Measurements from ENCODE around the gene PPIF.

DNA sequence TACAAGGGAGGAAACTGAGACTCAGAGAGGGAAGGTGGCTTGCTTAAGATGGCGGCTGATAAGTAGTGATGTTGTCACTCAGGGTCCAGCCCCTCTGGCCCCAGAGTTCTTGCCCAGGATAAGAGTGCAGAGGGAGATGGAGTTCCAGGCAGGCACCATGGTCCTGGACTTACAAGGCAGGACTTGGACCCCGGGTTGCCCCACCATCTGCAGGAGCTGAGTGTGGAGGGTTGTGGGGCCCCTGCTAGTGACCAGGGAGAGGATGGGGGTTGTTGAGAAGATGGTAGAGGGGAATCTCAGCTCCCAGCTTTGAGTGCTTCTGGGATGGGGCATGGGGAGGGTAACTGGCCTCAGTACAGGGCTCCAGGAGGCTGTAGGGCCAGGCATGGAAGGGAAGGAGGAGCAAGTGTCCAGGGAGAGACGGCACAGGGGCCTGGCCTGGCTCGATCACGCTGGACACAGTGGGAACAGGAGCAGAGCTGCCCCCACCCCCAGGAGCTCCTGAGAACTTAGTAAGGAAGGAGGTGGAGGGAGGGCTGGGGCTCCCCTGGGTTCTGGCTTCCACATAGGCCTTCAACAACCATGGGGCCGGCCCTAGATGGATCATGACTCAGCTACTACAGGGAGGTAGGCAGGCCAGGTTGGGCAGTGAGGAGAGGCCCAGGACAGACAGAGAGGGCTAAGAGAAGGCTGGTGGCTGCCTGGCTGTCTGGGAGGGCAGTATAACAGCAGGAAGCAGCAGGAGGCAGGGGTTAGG, 28.2 kb downstream of the PPIF start:
- TF ChIP-seq POLR2AphosphoS5 (IDR thresholded peaks at IDR 0.05; ENCODE audit: low read depth) = no peak
- TF ChIP-seq, protein P1, sequence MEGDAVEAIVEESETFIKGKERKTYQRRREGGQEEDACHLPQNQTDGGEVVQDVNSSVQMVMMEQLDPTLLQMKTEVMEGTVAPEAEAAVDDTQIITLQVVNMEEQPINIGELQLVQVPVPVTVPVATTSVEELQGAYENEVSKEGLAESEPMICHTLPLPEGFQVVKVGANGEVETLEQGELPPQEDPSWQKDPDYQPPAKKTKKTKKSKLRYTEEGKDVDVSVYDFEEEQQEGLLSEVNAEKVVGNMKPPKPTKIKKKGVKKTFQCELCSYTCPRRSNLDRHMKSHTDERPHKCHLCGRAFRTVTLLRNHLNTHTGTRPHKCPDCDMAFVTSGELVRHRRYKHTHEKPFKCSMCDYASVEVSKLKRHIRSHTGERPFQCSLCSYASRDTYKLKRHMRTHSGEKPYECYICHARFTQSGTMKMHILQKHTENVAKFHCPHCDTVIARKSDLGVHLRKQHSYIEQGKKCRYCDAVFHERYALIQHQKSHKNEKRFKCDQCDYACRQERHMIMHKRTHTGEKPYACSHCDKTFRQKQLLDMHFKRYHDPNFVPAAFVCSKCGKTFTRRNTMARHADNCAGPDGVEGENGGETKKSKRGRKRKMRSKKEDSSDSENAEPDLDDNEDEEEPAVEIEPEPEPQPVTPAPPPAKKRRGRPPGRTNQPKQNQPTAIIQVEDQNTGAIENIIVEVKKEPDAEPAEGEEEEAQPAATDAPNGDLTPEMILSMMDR (IDR thresholded peaks at IDR 0.05; ENCODE audit: insufficient read depth, low read length) = no peak

All from HL-60 (cell line).